COLO668 (cell line): ENCODE results near the gene ACIN1.

Source experiments
- DNase-seq: peaks from one replicate; lab custom pipeline; 2025; ENCODE audit not compliant: unreplicated experiment; lab: John Stamatoyannopoulos, UW

The ACIN1 gene

DNA sequence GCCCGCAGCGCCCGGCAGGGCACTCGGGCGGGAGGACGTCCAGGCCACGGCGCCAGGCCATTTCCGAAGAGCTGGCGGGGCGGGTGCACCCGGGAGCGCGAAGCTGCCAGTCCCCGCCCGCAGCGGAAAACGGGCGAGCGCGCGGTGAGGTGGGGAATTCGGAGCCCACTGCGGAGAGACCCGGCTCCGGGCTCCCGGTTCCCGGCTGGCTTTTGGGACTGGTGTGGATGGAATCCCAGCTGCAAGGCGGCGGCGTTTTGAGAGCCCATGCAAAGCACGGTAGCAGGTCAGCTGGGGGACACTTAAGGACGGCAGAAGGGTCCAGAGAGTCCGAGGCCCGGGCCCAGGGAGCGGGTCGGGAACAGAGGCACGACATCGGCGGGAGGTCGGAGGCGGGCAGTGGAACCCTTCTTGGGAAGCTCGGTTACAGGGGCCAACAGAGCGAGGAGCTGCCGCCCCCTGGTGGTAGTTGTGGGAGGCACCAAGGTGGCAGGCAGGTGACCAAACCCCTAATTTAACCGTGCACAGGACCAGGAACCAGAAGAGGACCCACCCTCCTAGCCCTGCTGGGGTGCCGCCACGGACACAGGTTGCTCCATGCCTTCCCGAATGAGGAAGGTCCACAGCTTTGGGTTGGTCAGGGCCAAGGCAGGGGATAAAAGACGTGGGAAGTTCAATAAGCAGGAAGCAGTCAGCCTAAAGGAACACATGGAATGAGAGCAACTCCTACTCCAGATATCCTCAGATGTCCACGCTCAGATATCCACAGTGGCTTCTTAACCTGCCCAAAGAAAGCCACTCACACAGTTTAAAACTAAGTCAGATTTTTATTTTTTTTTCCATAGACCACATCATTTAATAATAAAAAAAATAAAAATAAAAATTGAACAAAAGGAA lies 36.9 kb downstream of the ACIN1 start:
- no peak for DNase-seq

GRCh38 chr14:23056956-23057756 lies 37.8 kb downstream of the ACIN1 start, which contains the start of gene CDH24:
CDH24 (minus strand) TSS chr14:23057520; CDS start chr14:23055733, 1,787 bp downstream.
- no peak for DNase-seq

DNA sequence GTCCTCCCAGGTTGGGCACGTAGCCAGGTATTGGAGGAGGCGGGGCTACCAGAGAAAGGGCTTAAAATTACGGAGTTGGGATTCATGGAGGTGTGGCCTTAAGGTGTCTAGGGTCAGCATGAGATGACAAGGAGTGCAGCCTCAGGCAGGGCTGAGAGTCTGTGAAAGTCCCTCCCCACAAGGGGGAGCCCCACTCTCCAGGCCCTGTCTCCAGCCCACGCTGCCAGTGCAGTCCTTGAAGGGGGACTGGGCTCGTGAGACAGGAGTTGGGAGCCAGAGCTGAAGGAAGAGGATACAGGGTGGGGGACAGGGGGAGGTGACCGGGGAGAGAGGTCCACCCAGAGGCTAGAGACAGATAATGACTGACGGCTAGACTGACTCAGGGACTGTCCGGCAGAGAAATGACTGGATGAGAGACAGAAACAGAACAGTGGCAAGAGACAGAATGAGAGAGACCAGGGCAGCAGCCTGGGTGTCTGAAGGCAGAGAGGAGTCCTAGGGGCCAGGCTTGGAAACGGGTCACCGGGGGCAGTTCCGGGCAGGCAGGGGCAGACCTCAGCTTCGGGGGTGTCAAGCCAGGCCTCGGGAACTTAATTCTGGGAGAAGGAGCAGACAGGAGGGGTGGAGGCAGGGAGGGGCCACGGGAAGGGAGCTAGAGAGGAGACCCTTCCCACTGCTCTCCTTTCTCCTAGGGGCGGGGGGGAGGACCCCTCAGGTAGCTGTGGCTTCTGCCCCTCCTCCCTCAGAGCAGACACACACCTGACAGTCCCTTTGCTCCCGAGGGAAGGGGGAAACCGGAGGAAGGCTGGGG lies 38.6 kb downstream of the ACIN1 start:
- no peak for DNase-seq

DNA sequence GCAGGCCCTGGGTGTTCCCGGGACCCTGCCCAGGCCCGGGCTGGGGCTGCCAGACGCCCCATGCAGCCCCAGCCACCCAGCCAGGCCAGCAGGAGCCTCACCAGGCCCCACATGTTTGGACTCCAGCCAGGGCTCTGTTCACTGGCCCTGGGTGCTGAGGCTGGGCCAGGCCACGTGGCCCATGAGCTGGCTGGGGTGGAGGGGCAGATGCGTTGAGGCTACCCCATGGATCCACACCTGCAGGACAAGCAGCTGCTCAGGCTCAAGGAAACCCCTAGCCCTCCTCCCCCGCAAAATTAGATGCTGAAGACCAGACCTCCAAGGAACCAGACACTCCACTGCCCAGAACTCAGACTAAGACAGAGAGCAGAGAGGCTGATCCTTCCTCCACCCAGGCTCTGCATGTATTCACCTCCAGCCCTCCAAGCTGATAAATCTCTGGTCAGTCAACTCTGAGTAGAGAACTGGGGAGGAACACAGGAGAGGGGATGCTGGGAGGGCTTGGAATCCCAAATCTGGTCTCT lies 39.3 kb downstream of the ACIN1 start:
- no peak for DNase-seq

GRCh38 chr14:23055147-23055550 lies 39.8 kb downstream of the ACIN1 start:
- DNase-seq, result no peak

- no peak for DNase-seq
These were observed 40.7 kb downstream of the ACIN1 start for GRCh38 chr14:23054000-23054811.

- no peak for DNase-seq
These were observed 41.5 kb downstream of the ACIN1 start for GRCh38 chr14:23053426-23053825.

DNA sequence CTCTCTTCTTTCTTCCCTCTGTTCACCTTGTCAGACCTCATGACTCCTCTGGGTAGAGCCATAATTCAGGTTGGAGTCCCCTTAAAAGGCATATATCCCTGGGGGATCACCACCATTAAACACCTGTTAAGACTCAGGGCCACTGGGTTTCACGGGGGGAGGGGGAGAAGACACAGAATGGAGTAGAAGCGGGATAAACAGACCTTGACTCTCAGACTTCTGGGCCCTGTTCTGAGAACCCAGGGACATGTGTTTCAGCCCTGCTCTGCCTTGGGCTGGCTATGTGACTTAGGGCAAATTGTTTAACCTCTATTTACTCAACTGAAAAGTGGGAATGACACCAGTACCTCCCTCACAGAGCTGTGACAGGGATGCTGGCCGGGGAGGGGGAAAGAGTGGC lies 42.3 kb downstream of the ACIN1 start:
- DNase-seq, result no peak

DNA sequence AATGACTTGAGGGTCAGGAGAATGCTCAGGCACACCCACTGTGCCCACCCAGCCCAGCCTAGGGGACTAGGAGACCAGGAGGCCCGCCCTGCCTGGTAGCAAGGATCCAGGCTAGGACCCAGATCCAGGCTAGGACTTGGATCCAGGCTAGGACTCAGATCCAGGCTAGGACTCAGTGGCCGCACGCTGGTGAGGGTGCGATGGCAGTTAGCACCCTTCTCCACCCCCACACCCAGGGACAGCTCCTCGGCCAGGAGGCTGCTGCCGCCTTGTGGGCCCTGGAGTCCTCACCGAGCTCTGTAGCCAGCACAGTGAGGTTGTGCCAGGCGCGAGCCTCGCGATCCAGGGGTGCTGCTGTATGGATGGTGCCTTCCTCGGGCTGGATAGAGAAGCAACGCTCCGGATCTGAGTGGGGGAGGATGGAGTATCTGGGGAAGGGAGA lies 42.7 kb downstream of the ACIN1 start:
- no peak for DNase-seq

GRCh38 chr14:23051141-23052057 lies 43.5 kb downstream of the ACIN1 start:
- no peak for DNase-seq

DNA sequence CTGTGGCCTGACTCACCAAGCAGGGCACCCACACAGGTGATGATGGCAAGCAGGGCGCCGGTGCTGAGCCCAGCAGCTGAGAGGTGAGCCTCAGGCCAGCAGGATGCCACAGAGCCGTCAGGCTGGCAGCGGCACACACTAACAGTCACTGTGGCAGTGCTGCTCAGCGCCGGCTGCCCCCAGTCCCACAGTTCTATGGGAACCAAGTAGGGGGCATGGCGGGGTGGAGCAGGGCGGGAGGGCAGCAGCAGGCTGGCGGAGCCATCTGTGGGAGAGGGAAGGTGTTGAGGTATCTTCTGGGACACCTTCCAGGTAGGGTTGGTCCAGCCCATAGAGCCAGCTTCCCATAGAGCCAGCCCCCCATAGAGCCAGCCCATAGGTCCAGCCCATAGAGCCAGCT lies 45.9 kb downstream of the ACIN1 start:
- DNase-seq, result no peak

DNA sequence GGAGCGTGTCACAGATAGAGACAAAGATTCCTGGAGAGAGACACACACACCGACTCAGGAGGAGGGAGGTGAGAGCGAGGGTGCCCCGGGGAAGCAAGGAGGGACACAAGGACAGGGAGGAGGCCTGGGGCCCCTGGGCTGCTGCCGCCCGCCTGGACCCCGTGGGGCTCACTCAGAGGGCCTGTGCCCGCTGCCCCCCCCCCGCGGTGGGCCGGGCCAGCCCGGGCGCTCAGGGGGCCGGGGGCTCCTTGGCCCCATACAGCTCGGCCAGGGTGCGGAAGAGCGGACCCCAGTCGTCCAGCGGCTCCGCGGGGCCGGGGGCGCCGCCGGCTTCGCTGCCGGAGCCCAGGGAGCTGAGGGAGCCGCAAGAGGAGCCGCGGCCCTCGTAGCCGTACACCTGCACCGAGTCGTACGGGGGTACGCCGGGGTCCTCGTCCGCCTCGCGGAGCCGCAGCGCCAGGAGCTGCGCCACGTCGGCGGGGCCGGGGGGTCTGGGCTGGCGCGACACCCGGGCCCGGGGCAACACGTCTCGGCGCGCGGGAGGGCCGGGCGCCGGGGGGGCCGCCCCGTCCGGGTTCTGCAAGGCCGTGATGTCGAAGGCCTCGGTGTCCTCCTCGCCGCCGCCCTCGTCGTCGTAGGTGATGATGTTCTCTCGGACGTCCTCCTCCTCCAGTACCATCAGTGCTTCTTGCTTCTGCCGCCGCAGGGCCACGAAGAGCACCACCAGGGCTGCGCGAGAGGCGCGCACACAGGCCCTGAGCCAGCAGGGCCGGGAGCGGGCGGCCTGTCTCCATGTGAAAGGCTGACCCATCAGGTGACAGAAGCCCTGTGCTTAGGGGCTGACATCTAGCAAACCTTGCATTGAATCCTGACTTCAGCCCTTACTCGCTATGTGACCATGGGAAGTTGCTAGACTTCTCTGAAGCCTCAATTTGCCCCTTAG lies 46.9 kb downstream of the ACIN1 start:
- DNase-seq, result no peak

- no peak for DNase-seq
These were observed 47.8 kb downstream of the ACIN1 start for GRCh38 chr14:23047034-23047634.

DNA sequence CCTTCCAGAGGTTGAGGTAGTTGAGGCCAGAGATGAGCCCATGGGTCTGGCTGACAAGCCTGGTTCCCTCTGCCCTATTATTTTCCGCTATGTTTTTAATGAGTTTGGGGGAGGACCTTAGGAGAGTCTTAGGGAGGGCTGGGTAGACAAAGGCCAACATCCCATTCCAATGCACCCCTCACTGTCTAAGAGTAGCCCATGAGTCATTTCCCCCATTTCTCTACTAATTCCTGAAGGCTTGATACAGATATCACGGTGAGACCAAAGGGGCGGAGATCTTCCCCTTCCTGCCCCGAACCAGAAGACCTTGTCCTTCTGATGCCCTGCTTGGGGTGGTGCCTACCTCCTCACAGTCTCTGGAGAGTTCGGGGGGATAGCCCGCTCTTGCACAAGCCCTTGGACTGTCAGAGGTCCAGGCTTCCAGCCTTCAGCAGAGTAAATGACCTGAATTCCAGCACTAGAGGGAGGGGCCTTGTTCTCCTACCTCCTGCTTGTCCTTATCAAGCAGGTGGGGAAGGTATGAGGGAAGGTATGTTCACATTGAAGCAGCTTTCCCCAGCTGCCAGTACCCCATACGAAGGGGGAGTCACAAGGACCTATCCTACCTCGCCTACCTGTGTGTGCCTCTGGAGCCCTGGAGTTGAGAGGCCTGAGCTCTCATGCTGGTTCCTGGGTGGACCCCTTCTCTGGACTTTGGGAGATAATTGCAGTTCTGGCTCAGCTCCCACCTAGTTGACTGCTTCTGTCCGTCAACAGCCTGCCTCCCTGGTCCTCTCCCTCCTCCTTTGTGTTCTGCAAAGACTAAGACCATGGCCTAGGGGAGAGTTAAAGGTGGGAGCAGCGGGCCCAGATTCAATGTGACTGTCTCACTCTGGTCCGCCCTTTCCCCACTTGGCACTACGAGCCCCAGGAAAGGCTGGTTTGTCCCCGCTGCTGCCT lies 49.2 kb downstream of the ACIN1 start:
- DNase-seq, result no peak

DNA sequence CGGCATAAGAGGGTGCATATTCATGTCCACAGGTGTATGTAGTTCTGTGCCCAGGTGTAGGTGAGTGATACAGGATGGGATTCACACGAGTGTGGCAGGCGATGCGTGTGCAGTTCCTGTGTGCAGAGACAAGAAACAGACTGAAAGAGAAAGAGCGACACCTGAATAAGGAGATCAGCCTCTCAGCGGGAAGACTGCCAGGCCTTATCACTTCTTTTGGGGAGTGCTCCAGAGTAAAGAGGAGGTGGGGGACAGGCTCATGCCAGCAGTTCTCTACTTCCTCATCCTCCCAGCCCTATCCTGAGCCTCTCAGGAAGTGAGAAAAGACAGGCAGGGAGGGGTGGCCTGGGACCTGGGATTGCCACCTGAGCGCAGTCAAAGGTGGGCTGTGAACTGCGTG lies 50.1 kb downstream of the ACIN1 start:
- DNase-seq, result no peak

GRCh38 chr14:23043754-23044153 lies 51.2 kb downstream of the ACIN1 start:
- DNase-seq, result no peak
